Stimulated activated CD4-positive, alpha-beta T cell treated with anti-CD3 and anti-CD28 coated beads, Interleukin-12 subunit alpha, Interleukin-12 subunit beta, amount 100 ng/mL, for 24 hours (primary cell): Measurements from ENCODE around the gene AGER.
"Not testable (repeated sequence)": the region's sequence is repeated elsewhere in the genome, so short reads cannot be mapped to it uniquely, and the experiment has no call there.

Experiments used
- DNase-seq, 2 experiments: peaks; one replicate each; pipeline ENCODE4 v3.0.0-alpha.2; 2020; ENCODE audit warnings: low read depth in 2 of 2

Gene AGER

DNA sequence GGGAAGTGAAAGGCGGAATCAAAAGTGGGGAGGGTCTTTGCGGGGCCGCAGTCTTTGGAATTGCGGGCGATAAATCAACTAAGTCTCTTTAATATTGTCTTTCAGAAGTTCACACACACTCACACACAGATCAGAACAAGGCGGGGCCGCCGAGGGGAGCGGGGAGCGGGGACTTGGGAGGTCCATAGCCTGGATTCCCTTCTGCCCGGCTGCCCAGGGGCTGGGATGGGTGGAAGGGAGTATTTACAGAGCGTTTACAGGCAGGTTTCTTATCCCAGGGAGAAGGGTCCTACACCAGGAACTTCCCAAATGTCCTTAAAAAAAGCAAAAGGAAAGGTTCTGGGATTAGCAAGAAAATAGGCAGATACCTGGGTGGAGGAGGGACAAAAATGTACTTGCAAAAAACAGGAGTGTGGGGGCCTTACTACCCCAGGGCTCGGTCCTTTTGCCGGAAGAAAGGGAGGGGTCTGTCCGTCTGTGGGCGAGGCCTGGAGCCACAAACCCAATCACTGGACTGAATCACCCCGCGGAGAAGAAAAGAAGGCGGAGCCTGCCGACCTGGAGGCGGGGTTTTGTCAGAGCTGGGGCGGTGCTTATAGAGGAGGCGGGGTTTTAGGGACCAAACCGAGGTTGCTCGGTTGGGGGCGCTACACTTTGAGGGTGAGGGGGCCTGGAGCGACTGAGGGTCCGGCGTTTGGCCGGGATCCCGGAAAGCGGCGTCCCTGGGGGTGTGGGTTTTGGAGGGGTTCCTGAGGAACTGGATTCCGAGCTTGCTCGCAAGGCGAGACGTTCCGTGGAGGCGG is 35.6 kb downstream of the AGER start:
- DNase-seq, result peak; percentile 48 to 70

DNA sequence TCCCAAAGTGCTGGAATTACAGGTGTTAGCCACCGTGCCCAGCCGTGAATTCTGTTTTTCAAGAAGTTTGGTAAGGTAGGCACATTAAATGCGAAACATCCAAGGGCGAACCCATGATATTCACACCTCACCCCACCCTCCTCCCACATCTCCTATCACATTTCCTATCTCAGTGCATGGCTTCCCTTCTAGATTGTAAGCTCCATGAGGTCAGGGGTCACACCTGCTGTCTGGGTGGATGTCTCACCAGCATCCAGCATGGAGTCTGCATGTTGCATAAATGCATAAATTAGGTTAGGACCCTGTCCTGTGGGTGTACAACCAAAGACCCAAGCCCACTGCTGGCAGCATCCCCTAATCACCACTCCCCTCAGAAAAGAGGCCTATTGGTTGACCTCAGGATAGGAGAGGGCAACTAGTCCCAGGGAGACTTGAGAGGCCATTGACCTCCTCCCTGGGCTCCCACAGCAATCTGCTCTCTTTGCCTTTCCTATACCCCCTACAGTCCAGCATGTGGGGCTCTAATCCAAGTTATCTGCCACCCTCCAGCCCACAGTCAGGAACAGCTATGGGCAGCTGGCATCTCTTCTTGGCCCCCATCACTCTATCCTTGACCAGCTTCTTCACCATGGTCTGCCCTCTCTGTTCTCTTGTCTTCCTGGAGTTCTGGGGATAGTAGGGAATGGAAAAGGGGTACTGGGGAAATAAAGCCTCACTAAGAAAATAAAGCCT is 36.5 kb downstream of the AGER start:
- DNase-seq, result no peak

DNA sequence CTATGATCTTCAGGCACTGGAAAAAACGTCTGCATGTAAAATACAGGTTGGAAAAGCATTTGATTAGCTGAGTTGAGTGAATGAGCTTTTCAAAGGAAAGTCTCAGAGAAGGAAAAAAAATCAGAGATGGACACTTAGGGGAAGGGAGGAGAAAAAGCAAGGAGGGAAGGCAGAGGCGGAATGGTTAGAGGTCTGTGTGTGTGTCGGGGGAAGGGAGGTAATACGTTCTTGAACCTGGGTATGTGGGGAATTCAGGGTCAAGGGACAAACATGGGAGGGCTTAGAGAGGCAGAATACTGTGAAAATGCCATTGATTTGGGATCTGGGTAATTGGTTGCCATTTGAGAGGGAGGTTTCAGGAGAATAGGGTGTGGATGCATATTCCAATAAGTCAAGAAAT is 37.4 kb downstream of the AGER start:
- DNase-seq, result no peak

DNA sequence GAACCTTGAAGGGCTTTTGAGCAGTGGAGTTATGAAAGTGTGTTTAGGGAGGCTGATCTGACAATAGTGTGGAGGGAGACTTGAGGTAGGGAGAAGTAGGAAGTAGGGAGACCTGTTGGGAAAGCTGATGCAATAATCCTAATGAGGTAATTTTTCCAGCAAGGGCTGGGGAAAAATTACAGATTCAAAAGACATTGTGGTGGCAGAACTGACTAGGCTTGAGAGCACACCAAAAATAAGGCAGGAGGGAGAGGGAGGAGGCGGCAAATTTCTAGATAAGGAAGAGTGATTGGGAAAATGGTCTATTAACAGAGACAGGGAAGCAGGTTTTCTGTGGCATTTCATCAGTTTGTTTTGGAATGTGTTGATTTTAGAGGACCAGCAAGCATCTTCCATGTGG is 37.8 kb downstream of the AGER start:
- no peak for DNase-seq

DNA sequence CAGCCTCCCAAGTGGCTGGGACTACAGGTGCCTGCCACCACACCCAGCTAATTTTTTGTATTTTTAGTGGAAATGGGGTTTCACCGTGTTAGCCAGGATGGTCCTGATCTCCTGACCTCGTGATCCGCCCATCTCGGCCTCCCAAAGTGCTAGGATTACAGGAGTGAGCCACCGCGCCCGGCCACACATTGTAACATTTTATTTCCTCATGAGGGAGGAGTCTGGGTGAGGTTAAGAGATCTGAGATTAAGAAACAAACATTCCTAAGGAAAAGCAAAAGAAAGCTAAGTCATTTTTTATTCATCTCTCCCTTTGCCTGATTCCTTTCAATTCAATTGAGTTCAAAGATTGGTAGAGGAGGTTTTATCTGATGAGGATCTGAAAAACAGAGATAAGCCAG is 39.8 kb downstream of the AGER start:
- DNase-seq, result not testable (repeated sequence)

GRCh38 chr6:32140420-32141046 is 43.5 kb downstream of the AGER start:
- DNase-seq, result no peak

- DNase-seq, result no peak
Observed at GRCh38 chr6:32139590-32139989, 44.5 kb downstream of the AGER start.

DNA sequence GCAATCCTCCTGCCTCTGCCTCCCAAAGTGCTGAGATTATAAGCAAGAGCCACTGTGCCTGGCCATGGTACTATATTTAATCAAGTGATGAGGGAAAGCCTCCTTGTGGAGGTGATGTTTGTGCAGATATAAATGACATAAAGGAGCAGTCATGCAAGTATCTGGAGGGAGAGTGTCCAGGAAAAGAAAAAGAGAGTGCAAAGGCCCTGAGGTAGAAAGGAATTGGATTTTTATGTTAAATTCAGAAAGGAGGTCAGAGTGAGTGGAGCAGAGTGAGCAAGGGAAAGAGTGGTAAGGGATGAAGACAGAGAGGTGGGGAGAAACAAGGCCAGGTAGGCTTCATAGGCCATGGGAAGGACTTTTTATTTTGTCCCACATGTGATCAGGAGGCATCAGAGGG is 46.6 kb downstream of the AGER start:
- no peak for DNase-seq

- no peak for DNase-seq
Observed at GRCh38 chr6:32133786-32134185, 50.3 kb downstream of the AGER start.

DNA sequence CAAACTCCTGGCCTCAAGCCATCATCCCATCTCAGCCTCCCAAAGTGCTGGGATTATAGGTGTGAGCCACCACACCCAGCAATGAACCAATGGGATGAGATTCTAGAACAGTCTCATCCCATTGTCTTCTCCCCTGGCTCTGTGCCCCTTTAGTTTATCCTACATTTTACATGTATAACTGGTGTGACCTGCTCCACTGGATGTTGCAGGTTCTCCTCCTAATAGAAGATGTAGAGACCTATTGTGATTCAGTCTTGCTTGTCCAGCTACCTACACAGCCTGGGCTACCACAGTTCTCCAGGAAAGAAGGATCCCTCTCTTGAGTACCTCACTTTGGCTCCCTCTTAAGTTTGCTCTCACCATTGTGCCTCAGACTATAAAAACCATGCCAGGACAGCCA is 51.9 kb downstream of the AGER start:
- no peak for DNase-seq

GRCh38 chr6:32131439-32131948 is 52.6 kb downstream of the AGER start:
- no peak for DNase-seq
